ENCODE results near the gene ZBTB7B.

Gene ZBTB7B

GRCh38 chr1:154962156-154962749, 40.3 kb upstream of the ZBTB7B start:
- TF ChIP-seq CTCF (IDR thresholded peaks at IDR 0.05; ENCODE audit: control insufficient read depth, extremely low read depth, insufficient read depth): no peak
- peak overlapping the region; percentile 67 for H3K4me3 ChIP-seq (ENCODE audit: low read depth, low read length)
- no peak for DNase-seq (ENCODE audit: low read depth)

GRCh38 chr1:154962795-154963330, 39.7 kb upstream of the ZBTB7B start:
- DNase-seq (ENCODE audit: low read depth): no peak
- peak overlapping the region; percentile 67 for H3K4me3 ChIP-seq (ENCODE audit: low read depth, low read length)
- TF ChIP-seq CTCF (IDR thresholded peaks at IDR 0.05; ENCODE audit: control insufficient read depth, extremely low read depth, insufficient read depth): no peak

GRCh38 chr1:154963643-154964042, 39.0 kb upstream of the ZBTB7B start:
- TF ChIP-seq CTCF (IDR thresholded peaks at IDR 0.05; ENCODE audit: control insufficient read depth, extremely low read depth, insufficient read depth): no peak
- no peak for DNase-seq (ENCODE audit: low read depth)
- H3K4me3 ChIP-seq (ENCODE audit: low read depth, low read length): no peak overlapping the region

- TF ChIP-seq CTCF (IDR thresholded peaks at IDR 0.05; ENCODE audit: control insufficient read depth, extremely low read depth, insufficient read depth): no peak
- no peak overlapping the region for H3K4me3 ChIP-seq (ENCODE audit: low read depth, low read length)
- DNase-seq (ENCODE audit: low read depth): no peak
Observed at GRCh38 chr1:154964359-154964758, 38.2 kb upstream of the ZBTB7B start.

- TF ChIP-seq CTCF (IDR thresholded peaks at IDR 0.05; ENCODE audit: control insufficient read depth, extremely low read depth, insufficient read depth): no peak
- H3K4me3 ChIP-seq (ENCODE audit: low read depth, low read length): no peak overlapping the region
- no peak for DNase-seq (ENCODE audit: low read depth)
Observed at GRCh38 chr1:154966111-154966510, 36.5 kb upstream of the ZBTB7B start.

GRCh38 chr1:154967331-154967950, 35.2 kb upstream of the ZBTB7B start:
- H3K4me3 ChIP-seq (ENCODE audit: low read depth, low read length): no peak overlapping the region
- TF ChIP-seq CTCF (IDR thresholded peaks at IDR 0.05; ENCODE audit: control insufficient read depth, extremely low read depth, insufficient read depth): no peak
- no peak for DNase-seq (ENCODE audit: low read depth)

Measured in LNCaP clone FGC (cell line).